ENCODE data around the gene ECE1. TPM values are rescaled to one million over a fixed set of nuclear protein-coding genes. Genes with fewer than 3 reads are reported as not detected.

The ECE1 gene
- total and polyA plus RNA-seq, 10 of the 15 experiments (the other 5 are each of a cell fraction or from before 2014, with no cell fraction given), result 0.97 to 81.0 (median 37.0) TPM

DNA sequence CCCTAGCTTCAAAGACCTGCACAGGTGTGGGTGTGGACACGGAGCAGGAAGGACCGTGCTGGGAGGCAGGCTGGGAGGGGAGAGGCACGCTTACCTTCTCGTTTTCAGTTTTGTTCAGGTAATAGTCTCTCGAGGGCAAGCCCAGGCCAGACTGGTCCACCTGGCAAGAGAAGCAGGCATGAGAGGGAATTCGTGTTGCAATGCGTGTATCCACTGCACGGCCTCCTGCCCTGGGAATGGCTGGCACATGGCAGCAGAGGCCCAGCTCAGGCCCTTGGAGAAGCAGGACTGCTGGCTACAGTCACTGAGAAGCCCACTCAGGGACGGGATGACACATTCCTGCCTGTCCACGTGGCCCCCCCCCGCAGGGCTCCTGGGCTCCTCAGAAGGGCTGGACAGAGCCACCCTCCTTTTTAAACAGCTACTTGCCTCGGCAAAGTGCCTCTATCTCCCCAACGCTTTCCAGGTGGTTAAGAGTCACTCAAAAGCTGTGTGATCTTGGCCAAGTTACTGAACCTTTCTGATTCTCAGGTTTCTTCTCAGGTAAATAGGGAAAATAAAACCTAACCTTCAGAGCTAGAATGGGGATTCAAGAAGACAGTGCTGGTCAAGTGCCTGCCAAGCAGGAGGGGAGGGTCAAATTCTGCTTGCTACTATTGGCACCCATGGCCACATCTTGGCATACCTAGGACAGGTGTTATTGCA, 32.7 kb downstream of the ECE1 start:
- DNase-seq (ENCODE audit: low read depth, low spot score) (no peak), ATAC-seq (no peak), FAIRE-seq (no peak)
- Histone ChIP-seq H3K27me3 (replicated peaks in 1 of 2; ENCODE audit: control insufficient read depth in 2 of 2, insufficient read depth in 2 of 2, low read length in 1 of 2) (no peaks in the 10 kb centered on the region), H3K9me3 (replicated peaks; ENCODE audit: control insufficient read depth, insufficient read depth, low read length) (no peaks in the 10 kb centered on the region), H2AFZ (ENCODE audit: control insufficient read depth, low read depth, low read length) (no peak overlapping the region), H4K20me1 (ENCODE audit: control insufficient read depth, insufficient read depth) (no peaks in the 10 kb centered on the region), H3K4me1 (ENCODE audit: control insufficient read depth, insufficient read depth, low read length) (no peaks in the 10 kb centered on the region), H3K27ac (ENCODE audit: control insufficient read depth, insufficient read depth) (no peak overlapping the region), H3K4me3 (no peak overlapping the region), H3K36me3 (ENCODE audit: control insufficient read depth in 2 of 2, insufficient read depth in 2 of 2, low read length in 1 of 2) (peaks cover under 1 to 31% of the 10 kb centered on the region in 2 experiments; a peak in 3 of 4 replicates), H3K9ac (ENCODE audit: control insufficient read depth, insufficient read depth, low read length) (no peak overlapping the region), H3K4me2 (ENCODE audit: control insufficient read depth, insufficient read depth) (no peak overlapping the region), H3K79me2 (ENCODE audit: control insufficient read depth, insufficient read depth, low read length) (no peaks in the 10 kb centered on the region)
- CTCF ChIA-PET, result interaction anchor here (1.7 to 6.7 kb wide), 5 partner anchors 13 to 110 kb away, joined by 5 to 207 read pairs (median 20); no protein-coding TSS in a partner anchor
- 62% methylated on average over 13 of the region's 13 CpGs for WGBS (ENCODE audit: insufficient coverage, insufficient replicate concordance, low lambda C conversion rate, missing lambda C conversion rate)
- RAD21 ChIA-PET (ENCODE audit: unreplicated experiment), result interaction anchor here (0.6 to 8.3 kb wide), 4 partner anchors 10 to 110 kb away, joined by 3 to 132 read pairs (median 4); no protein-coding TSS in a partner anchor
- SMC1A ChIA-PET (ENCODE audit: uncharacterized antibody, unreplicated experiment), result interaction anchor here (0.8 to 1.5 kb wide), 5 partner anchors 10 to 111 kb away, joined by 3 to 4 read pairs (median 3); no protein-coding TSS in a partner anchor
- POLR2A ChIA-PET, result interaction anchor here (1.0 kb wide), 1 partner anchor 81 kb away, joined by 3 read pairs; no protein-coding TSS in a partner anchor
- in situ Hi-C loops (cut with MboI) (loop anchor here (5.0 kb wide), 1 partner anchor 110 kb away; no protein-coding TSS in a partner anchor), intact Hi-C loops (cut with micrococcal nuclease; ENCODE audit: unreplicated experiment) (no loop called here)
- no TSS peak for BruUV-seq (replicated peaks)
- TF ChIP-seq, protein P1, sequence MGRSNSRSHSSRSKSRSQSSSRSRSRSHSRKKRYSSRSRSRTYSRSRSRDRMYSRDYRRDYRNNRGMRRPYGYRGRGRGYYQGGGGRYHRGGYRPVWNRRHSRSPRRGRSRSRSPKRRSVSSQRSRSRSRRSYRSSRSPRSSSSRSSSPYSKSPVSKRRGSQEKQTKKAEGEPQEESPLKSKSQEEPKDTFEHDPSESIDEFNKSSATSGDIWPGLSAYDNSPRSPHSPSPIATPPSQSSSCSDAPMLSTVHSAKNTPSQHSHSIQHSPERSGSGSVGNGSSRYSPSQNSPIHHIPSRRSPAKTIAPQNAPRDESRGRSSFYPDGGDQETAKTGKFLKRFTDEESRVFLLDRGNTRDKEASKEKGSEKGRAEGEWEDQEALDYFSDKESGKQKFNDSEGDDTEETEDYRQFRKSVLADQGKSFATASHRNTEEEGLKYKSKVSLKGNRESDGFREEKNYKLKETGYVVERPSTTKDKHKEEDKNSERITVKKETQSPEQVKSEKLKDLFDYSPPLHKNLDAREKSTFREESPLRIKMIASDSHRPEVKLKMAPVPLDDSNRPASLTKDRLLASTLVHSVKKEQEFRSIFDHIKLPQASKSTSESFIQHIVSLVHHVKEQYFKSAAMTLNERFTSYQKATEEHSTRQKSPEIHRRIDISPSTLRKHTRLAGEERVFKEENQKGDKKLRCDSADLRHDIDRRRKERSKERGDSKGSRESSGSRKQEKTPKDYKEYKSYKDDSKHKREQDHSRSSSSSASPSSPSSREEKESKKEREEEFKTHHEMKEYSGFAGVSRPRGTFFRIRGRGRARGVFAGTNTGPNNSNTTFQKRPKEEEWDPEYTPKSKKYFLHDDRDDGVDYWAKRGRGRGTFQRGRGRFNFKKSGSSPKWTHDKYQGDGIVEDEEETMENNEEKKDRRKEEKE (IDR thresholded peaks at IDR 0.05), result no peak
- TF ChIP-seq, protein P2, sequence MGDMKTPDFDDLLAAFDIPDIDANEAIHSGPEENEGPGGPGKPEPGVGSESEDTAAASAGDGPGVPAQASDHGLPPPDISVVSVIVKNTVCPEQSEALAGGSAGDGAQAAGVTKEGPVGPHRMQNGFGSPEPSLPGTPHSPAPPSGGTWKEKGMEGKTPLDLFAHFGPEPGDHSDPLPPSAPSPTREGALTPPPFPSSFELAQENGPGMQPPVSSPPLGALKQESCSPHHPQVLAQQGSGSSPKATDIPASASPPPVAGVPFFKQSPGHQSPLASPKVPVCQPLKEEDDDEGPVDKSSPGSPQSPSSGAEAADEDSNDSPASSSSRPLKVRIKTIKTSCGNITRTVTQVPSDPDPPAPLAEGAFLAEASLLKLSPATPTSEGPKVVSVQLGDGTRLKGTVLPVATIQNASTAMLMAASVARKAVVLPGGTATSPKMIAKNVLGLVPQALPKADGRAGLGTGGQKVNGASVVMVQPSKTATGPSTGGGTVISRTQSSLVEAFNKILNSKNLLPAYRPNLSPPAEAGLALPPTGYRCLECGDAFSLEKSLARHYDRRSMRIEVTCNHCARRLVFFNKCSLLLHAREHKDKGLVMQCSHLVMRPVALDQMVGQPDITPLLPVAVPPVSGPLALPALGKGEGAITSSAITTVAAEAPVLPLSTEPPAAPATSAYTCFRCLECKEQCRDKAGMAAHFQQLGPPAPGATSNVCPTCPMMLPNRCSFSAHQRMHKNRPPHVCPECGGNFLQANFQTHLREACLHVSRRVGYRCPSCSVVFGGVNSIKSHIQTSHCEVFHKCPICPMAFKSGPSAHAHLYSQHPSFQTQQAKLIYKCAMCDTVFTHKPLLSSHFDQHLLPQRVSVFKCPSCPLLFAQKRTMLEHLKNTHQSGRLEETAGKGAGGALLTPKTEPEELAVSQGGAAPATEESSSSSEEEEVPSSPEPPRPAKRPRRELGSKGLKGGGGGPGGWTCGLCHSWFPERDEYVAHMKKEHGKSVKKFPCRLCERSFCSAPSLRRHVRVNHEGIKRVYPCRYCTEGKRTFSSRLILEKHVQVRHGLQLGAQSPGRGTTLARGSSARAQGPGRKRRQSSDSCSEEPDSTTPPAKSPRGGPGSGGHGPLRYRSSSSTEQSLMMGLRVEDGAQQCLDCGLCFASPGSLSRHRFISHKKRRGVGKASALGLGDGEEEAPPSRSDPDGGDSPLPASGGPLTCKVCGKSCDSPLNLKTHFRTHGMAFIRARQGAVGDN (IDR thresholded peaks at IDR 0.05), result no peak
- TF ChIP-seq HCFC1 (IDR thresholded peaks at IDR 0.05; ENCODE audit: low read length) (no peak), DPF2 (IDR thresholded peaks at IDR 0.05) (no peak), ASH2L (IDR thresholded peaks at IDR 0.05; ENCODE audit: borderline replicate concordance, low read depth) (no peak), ZNF24 (IDR thresholded peaks at IDR 0.05) (no peak), SIN3A (IDR thresholded peaks at IDR 0.05; ENCODE audit: low read depth, low read length) (no peak), SMARCA5 (IDR thresholded peaks at IDR 0.05) (no peak)

All from GM12878 (cell line).